HEK293 (cell line): Measurements from ENCODE around the gene RBM20.

ENCODE experiments used
- CTCF ChIA-PET: fragments of 350-600 bp; formaldehyde crosslinking; extraction: SDS; loops from one replicate; lab custom pipeline; 2021; ENCODE audit warnings: antibody characterized with exemption; lab: Yijun Ruan, JAX
- POLR2A ChIA-PET: fragments of 300-600 bp; formaldehyde crosslinking; extraction: SDS; loops from one replicate; lab custom pipeline; 2020; ENCODE audit warnings: antibody characterized with exemption, inconsistent platforms; lab: Yijun Ruan, JAX
- H3K27ac ChIP-seq: fragments of 200-500 bp; sonication (Bioruptor generic); 2 replicates; pipeline ENCODE4 v1.5.1; 2014; ENCODE audit warnings: low read depth, low read length, control low read depth, inconsistent platforms; ENCODE audit errors: extremely low read depth
- H3K36me3 ChIP-seq, 2 experiments: fragments of 200-500 bp in 1 of 2; sonication (Bioruptor generic) in 1 of 2; 1 replicate in 1 of 2; 2 replicates in 1 of 2; pipeline ENCODE4 v1.5.1; 2014 to 2017; ENCODE audit warnings: inconsistent platforms in 2 of 2, low read length in 2 of 2; ENCODE audit not compliant: control insufficient read depth in 2 of 2, insufficient read depth in 1 of 2
- H3K4me1 ChIP-seq: fragments of 200-500 bp; sonication (Bioruptor generic); 2 replicates; pipeline ENCODE4 v1.5.1; 2014; ENCODE audit warnings: mild to moderate bottlenecking, low read length, inconsistent platforms; ENCODE audit not compliant: control insufficient read depth, insufficient read depth
- H3K4me3 ChIP-seq: 2 replicates; pipeline ENCODE4 v1.5.1; 2011; ENCODE audit warnings: low read depth, mild to moderate bottlenecking, control low read depth, low read length, moderate library complexity
- H3K9me3 ChIP-seq: fragments of 200-500 bp; sonication (Bioruptor generic); 2 replicates; pipeline ENCODE4 v1.5.1; 2014; ENCODE audit warnings: low read depth, low read length, inconsistent platforms; ENCODE audit not compliant: control insufficient read depth, insufficient read depth
- BCL11A ChIP-seq: fragments of 450-650 bp; formaldehyde crosslinking; IDR thresholded peaks from 2 replicates; pipeline ENCODE4 v1.5.1; 2016; ENCODE audit warnings: low read depth, missing biosample characterization, missing genetic modification characterization
- BCL11B ChIP-seq: fragments of 450-650 bp; formaldehyde crosslinking; IDR thresholded peaks from 2 replicates; pipeline ENCODE4 v1.5.1; 2016; ENCODE audit warnings: low read depth, missing biosample characterization, missing genetic modification characterization
- OSR2 ChIP-seq: fragments of 450-650 bp; formaldehyde crosslinking; IDR thresholded peaks from 2 replicates; pipeline ENCODE4 v1.5.1; 2016; ENCODE audit warnings: missing biosample characterization, missing genetic modification characterization
- PRDM2 ChIP-seq: fragments of 450-650 bp; formaldehyde crosslinking; IDR thresholded peaks from 2 replicates; pipeline ENCODE4 v1.5.1; 2016; ENCODE audit warnings: missing biosample characterization, missing genetic modification characterization, borderline replicate concordance
- REST ChIP-seq: fragments of 450-650 bp; formaldehyde crosslinking; IDR thresholded peaks from 2 replicates; pipeline ENCODE4 v1.5.1; 2016; ENCODE audit warnings: missing biosample characterization, missing genetic modification characterization
- SP7 ChIP-seq: fragments of 450-650 bp; formaldehyde crosslinking; IDR thresholded peaks from 2 replicates; pipeline ENCODE4 v1.5.1; 2016; ENCODE audit warnings: missing biosample characterization, missing genetic modification characterization
- ZBTB17 ChIP-seq: fragments of 450-650 bp; formaldehyde crosslinking; IDR thresholded peaks from 2 replicates; pipeline ENCODE4 v1.5.1; 2016; ENCODE audit warnings: missing biosample characterization, missing genetic modification characterization
- ZBTB20 ChIP-seq: fragments of 450-650 bp; formaldehyde crosslinking; IDR thresholded peaks from 2 replicates; pipeline ENCODE4 v1.5.1; 2016; ENCODE audit warnings: missing biosample characterization, missing genetic modification characterization
- ZEB2 ChIP-seq: fragments of 450-650 bp; formaldehyde crosslinking; IDR thresholded peaks from 2 replicates; pipeline ENCODE4 v1.5.1; 2016; ENCODE audit warnings: missing biosample characterization, missing genetic modification characterization
- ZNF2 ChIP-seq: fragments of 450-650 bp; formaldehyde crosslinking; IDR thresholded peaks from 2 replicates; pipeline ENCODE4 v1.5.1; 2016; ENCODE audit warnings: missing biosample characterization, missing genetic modification characterization
- ZNF221 ChIP-seq: fragments of 450-650 bp; formaldehyde crosslinking; IDR thresholded peaks from 2 replicates; pipeline ENCODE4 v1.5.1; 2017; ENCODE audit warnings: missing biosample characterization, missing genetic modification characterization, borderline replicate concordance
- ZNF501 ChIP-seq: fragments of 450-650 bp; formaldehyde crosslinking; IDR thresholded peaks from 2 replicates; pipeline ENCODE4 v1.5.1; 2016; ENCODE audit warnings: missing biosample characterization, missing genetic modification characterization
- ZNF571 ChIP-seq: fragments of 450-650 bp; formaldehyde crosslinking; IDR thresholded peaks from 2 replicates; pipeline ENCODE4 v1.5.0; 2017; ENCODE audit warnings: missing biosample characterization, missing genetic modification characterization
- ZNF600 ChIP-seq: fragments of 450-650 bp; formaldehyde crosslinking; IDR thresholded peaks from 2 replicates; pipeline ENCODE4 v1.5.1; 2016; ENCODE audit warnings: missing biosample characterization, missing genetic modification characterization
- ZNF660 ChIP-seq: fragments of 450-650 bp; IDR thresholded peaks from 2 replicates; pipeline ENCODE4 v1.5.1; 2018; ENCODE audit warnings: missing biosample characterization, mild to moderate bottlenecking, missing genetic modification characterization
- ZNF692 ChIP-seq: fragments of 450-650 bp; formaldehyde crosslinking; IDR thresholded peaks from 2 replicates; pipeline ENCODE4 v1.5.1; 2016; ENCODE audit warnings: missing biosample characterization, missing genetic modification characterization
- TF ChIP-seq, protein P1 (sequence below): fragments of 450-650 bp; formaldehyde crosslinking; optimal IDR thresholded peaks from 2 replicates; pipeline ENCODE3; 2016; ENCODE audit warnings: missing biosample characterization, mild to moderate bottlenecking, missing genetic modification characterization
- TF ChIP-seq, protein P2 (sequence below): fragments of 450-650 bp; formaldehyde crosslinking; IDR thresholded peaks from 2 replicates; pipeline ENCODE4 v1.5.1; 2016; ENCODE audit warnings: missing biosample characterization, missing genetic modification characterization
- TF ChIP-seq, protein P3 (sequence below): fragments of 450-650 bp; formaldehyde crosslinking; IDR thresholded peaks from 2 replicates; pipeline ENCODE4 v1.5.1; 2016; ENCODE audit warnings: missing biosample characterization, missing genetic modification characterization, low read depth

RBM20 gene

GRCh38 chr10:110671788-110672579, 27.8 kb downstream of the RBM20 start:
- Histone ChIP-seq H3K4me1 (peaks cover 24% of the 10 kb centered on the region), H3K9me3 (no peaks in the 10 kb centered on the region), H3K4me3 (peak overlapping the region; percentile 63), H3K36me3 (no peaks in the 10 kb centered on the region), H3K27ac (peak overlapping the region; percentile 32; the same call in 1 of the 2 replicates)
- ChIA-PET CTCF (interaction anchor here (0.6 to 5.5 kb wide), 25 partner anchors 9 to 768 kb away, joined by 3 to 30 read pairs (median 6); partner anchors contain the start of gene RBM20), POLR2A (interaction anchor here (1.3 to 1.9 kb wide), 3 partner anchors 17 to 28 kb away, joined by 4 to 5 read pairs (median 4); partner anchors contain the start of gene RBM20)
- TF ChIP-seq BCL11B: no peak
- TF ChIP-seq OSR2 (tag by site-specific recombination): peak; percentile 79
- TF ChIP-seq, protein P1, sequence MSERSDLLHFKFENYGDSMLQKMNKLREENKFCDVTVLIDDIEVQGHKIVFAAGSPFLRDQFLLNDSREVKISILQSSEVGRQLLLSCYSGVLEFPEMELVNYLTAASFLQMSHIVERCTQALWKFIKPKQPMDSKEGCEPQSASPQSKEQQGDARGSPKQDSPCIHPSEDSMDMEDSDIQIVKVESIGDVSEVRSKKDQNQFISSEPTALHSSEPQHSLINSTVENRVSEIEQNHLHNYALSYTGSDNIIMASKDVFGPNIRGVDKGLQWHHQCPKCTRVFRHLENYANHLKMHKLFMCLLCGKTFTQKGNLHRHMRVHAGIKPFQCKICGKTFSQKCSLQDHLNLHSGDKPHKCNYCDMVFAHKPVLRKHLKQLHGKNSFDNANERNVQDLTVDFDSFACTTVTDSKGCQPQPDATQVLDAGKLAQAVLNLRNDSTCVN (tag by site-specific recombination): peak; percentile 38
- TF ChIP-seq, protein P2, sequence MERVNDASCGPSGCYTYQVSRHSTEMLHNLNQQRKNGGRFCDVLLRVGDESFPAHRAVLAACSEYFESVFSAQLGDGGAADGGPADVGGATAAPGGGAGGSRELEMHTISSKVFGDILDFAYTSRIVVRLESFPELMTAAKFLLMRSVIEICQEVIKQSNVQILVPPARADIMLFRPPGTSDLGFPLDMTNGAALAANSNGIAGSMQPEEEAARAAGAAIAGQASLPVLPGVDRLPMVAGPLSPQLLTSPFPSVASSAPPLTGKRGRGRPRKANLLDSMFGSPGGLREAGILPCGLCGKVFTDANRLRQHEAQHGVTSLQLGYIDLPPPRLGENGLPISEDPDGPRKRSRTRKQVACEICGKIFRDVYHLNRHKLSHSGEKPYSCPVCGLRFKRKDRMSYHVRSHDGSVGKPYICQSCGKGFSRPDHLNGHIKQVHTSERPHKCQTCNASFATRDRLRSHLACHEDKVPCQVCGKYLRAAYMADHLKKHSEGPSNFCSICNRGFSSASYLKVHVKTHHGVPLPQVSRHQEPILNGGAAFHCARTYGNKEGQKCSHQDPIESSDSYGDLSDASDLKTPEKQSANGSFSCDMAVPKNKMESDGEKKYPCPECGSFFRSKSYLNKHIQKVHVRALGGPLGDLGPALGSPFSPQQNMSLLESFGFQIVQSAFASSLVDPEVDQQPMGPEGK (tag by site-specific recombination): peak; percentile 65; the same call in 1 of the 2 replicates
- TF ChIP-seq, protein P3, sequence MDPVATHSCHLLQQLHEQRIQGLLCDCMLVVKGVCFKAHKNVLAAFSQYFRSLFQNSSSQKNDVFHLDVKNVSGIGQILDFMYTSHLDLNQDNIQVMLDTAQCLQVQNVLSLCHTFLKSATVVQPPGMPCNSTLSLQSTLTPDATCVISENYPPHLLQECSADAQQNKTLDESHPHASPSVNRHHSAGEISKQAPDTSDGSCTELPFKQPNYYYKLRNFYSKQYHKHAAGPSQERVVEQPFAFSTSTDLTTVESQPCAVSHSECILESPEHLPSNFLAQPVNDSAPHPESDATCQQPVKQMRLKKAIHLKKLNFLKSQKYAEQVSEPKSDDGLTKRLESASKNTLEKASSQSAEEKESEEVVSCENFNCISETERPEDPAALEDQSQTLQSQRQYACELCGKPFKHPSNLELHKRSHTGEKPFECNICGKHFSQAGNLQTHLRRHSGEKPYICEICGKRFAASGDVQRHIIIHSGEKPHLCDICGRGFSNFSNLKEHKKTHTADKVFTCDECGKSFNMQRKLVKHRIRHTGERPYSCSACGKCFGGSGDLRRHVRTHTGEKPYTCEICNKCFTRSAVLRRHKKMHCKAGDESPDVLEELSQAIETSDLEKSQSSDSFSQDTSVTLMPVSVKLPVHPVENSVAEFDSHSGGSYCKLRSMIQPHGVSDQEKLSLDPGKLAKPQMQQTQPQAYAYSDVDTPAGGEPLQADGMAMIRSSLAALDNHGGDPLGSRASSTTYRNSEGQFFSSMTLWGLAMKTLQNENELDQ (tag by site-specific recombination): no peak
- TF ChIP-seq ZNF571 (tag by site-specific recombination): no peak
- no peak for TF ChIP-seq PRDM2
- TF ChIP-seq ZEB2 (tag by site-specific recombination): peak; percentile 77; the same call in 1 of the 2 replicates
- peak; percentile 66 for TF ChIP-seq ZNF600 (tag by site-specific recombination)
- TF ChIP-seq SP7 (tag by site-specific recombination): peak; percentile 52; the same call in 1 of the 2 replicates
- TF ChIP-seq REST: no peak
- TF ChIP-seq ZBTB17 (tag by site-specific recombination): peak; percentile 74
- peak; percentile 56; the same call in 1 of the 2 replicates for TF ChIP-seq BCL11A (tag by site-specific recombination)
- peak; percentile 45; the same call in 1 of the 2 replicates for TF ChIP-seq ZNF660
- TF ChIP-seq ZNF221 (tag by site-specific recombination): no peak
- peak; percentile 52; the same call in 1 of the 2 replicates for TF ChIP-seq ZBTB20
- no peak for TF ChIP-seq ZNF501 (tag by site-specific recombination)
- no peak for TF ChIP-seq ZNF692
- peak; percentile 22; the same call in 1 of the 2 replicates for TF ChIP-seq ZNF2 (tag by site-specific recombination)
